GM18858 (cell line): ENCODE measurements around the gene TP53BP1.

ENCODE experiments used
- ATAC-seq: cut with Tn5 transposase; IDR thresholded peaks from one replicate; pipeline ENCODE4 v1.9.1; 2021; ENCODE audit not compliant: unreplicated experiment

TP53BP1 gene

DNA sequence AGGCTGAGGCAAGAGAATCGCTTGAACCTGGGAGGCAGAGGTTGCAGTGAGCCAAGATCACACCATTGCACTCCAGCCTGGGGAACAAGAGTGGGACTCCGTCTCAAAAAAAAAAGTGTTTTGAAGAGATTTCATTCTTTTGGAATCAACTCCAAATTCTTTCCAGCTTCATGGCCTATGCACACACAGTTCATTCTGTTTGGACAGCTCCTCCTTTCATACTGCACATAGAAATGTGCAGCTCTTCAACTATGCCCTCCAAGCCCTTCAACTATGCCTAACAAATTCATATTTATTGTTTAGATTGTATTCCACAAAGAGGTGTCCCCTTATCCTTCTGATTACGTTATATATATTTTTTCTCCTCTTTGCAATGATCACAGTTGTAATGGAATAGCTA lies 4.2 kb downstream of the TP53BP1 start:
- no peak for ATAC-seq

GRCh38 chr15:43487271-43487895 lies 5.6 kb downstream of the TP53BP1 start:
- ATAC-seq, result no peak

GRCh38 chr15:43484455-43484854 lies 8.5 kb downstream of the TP53BP1 start:
- ATAC-seq, result no peak

GRCh38 chr15:43483297-43484128 lies 9.4 kb downstream of the TP53BP1 start:
- ATAC-seq, result no peak

DNA sequence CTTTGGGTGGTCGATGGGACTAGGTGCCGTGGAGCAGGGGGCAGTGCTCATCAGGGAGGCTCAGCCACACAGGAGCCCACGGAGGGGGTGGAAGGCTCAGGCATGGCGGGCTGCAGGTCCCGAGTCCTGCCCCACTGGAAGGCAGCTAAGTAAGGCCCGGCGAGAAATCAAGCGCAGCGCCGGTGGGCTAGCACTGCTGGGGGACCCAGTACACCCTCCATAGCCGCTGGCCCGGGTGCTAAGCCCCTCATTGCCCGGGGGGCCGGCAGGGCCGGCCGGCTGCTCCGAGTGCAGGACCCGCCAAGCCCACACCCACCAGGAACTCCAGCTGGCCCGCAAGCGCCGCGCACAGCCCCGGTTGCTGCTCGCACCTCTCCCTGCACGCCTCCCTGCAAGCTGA lies 19.1 kb downstream of the TP53BP1 start:
- ATAC-seq, result no peak

- ATAC-seq, result no peak
Measured at GRCh38 chr15:43471975-43472374, 21.0 kb downstream of the TP53BP1 start.

GRCh38 chr15:43469867-43470266 lies 23.1 kb downstream of the TP53BP1 start:
- ATAC-seq, result no peak

GRCh38 chr15:43465100-43465499 lies 27.9 kb downstream of the TP53BP1 start:
- no peak for ATAC-seq

DNA sequence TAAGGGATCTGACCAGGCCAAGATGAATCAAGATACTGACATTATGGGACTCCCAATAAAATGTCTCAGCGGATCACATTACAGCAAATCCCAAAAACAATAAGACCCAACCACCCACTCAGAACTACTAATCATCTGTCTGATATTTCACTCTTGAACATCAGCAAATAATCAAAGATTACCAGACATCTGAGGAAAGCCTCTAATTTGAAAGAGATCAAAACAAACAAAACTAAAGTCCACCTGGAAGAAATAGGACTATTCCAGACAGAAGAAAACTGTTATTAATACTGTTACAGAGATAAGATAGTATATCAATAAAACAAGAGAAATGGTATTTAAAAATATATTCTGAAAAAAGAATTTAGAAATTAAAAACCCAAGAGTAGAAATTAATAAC lies 29.0 kb downstream of the TP53BP1 start:
- no peak for ATAC-seq

DNA sequence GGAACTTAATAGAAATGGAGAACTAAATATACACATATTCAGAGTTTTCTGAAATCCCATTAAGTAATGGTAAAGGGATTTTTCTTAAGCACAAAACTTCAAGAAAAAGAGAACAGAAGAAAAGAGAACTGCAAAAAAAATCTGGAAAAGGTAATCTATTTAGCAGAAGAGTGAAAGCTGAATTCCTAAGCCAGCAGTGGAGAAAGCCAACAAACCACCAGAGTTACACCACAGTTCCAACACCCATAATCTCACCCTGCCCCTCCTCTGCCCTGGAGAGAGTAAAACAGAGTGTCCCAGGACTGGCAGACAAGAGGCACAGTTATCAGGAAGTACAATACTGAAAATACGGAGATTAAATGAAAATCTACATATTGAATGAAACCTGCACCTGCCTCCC lies 29.4 kb downstream of the TP53BP1 start:
- no peak for ATAC-seq

DNA sequence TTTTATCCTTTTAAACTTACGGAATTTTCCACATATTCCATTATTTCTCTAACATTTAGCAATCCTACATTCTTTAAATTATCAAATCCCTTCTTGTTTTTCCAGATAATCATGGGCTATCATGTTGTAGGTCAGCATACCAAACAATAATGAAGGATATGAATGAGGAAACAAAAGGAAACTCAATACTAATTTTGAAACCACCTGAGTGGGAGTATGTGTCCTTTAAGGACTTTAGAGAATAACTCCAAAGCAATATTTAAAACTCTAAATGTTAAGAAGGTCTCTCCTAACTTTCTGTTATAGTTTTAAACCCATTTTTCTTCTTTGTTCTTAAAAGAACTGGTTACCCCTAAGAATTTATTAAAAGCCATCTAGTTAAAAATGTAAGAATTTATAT lies 43.0 kb downstream of the TP53BP1 start:
- no peak for ATAC-seq

DNA sequence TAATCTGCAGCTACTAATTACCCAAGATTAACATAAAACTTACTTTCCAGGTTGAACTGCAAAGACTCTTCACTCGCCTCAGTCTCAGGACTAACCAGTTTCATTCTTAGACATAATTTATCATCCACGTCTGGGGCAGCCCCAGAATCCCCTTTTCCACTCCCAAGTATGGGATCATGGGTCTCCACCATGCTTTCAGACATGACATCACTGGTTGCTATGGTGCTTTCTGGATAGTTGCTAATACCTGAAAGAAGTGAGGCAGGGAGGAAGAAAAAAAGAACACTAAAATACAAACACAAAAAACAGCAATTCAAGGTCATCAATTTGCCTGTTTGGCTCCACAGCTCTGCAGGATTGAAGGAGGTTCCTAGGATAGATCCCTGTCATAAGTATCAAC lies 46.6 kb downstream of the TP53BP1 start:
- ATAC-seq, result no peak

DNA sequence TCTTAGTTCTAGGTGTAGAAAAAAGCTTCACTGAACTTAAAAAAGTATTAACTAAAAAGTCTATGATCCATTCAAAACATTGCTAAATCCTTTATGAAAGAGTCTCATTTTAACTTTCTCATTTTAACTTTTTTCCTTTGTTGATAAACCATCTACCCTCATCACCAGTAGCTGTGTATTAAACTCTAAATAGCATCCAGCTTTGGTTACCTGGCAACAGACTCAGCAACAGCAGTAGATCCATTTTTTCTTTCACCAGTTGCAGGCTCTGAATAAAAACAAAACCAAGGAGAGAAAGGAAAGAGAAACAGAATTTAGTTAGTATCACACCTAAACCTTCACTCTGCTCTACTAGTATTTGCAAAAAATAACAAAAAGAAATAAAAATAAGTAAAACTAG lies 51.6 kb downstream of the TP53BP1 start:
- no peak for ATAC-seq

DNA sequence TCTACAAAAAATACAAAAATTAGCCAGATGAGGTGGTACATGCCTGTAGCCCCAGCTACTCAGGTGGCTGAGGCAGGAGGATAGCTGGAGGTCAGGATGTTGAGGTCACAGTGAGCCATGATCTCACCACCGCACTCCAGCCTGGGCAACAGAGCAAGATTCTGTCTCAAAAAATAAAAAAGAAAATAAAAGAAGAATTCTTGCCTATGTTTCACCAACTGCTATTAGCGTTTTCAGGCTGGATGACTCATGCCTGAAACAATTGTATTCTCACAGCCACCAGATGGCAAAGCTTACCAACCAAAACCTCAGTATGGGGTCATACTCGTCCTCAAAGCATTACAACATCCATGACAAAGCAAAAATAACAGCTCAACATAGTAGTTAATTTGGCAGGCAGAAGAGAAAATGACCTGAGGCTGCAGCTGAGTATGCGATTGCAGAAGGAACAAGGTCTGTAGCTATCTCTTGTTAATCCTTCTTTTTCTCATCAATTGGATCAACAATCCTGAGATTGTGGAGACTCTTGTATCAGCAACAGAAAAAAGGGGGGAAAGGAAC lies 52.2 kb downstream of the TP53BP1 start:
- ATAC-seq, result peak; percentile 47

GRCh38 chr15:43439268-43439667 lies 53.7 kb downstream of the TP53BP1 start:
- no peak for ATAC-seq

DNA sequence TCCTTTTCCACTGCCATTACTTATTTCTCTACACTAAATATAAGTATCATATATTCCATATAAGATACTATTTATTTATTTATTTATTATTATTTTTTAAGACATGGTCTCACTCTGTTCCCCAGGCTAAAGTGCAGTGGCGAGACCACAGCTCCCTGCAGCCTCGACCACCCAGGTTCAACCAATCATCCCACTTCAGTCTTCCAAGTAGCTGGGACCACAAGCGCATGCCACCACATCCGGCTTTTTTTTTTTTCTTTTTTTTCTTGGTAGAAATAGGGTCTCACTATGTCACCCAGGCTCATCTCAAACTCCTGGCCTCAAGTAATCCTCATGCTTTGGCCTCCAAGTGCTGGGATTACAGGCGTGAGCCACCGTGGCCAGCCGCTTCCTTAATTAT lies 56.6 kb downstream of the TP53BP1 start:
- ATAC-seq, result no peak

GRCh38 chr15:43434446-43434845 lies 58.5 kb downstream of the TP53BP1 start:
- ATAC-seq, result no peak

DNA sequence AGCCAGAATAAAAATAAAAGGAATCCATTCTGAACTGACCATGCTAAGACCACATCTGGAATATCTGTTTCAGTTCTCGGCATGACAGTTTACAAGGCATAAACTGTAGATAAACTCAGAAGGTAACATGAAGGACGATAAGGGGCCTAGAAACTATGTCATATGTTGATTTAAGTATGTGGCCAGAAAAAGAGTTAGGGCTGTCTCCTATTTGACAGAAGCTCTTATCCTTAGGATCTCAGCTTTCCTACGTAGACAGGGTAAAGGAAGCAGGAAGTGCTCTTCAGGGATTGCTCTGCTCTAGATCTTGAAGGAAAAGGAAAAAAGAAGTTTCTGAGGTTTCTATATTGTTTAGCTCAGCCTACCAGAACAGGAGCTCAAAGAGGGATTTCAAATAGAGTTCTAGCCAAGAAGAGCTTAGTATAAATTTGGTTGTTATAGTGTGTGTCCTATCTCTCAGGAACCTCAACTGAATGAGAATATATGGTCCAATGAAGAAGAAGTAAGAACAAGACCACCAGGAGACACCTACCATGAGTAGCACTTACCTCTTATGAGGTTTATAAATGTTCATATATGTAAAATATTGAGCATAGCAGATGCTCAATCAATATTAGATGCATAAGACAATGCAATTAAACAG lies 59.2 kb downstream of the TP53BP1 start:
- no peak for ATAC-seq

GRCh38 chr15:43433165-43433564 lies 59.8 kb downstream of the TP53BP1 start:
- ATAC-seq, result no peak

GRCh38 chr15:43429687-43430086 lies 63.3 kb downstream of the TP53BP1 start:
- no peak for ATAC-seq

DNA sequence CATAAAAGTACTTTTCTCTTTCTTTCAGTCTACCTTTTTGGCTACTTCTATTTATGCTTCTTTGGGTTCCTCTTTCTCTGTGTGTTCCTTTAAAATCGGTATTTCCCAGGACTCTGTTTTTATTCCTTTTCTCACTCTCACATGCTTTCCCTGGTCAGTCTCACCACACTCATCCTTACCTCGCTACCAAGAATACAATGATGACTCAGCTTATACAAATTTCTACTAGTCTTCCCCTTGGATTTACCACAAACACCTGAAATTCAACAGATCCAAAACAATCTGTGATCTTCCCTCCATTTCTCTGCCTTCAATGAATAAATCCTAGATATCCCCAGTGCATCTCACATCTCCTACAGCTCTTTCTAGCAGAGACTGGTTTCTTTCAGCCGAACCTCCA lies 69.2 kb downstream of the TP53BP1 start:
- ATAC-seq, result no peak

DNA sequence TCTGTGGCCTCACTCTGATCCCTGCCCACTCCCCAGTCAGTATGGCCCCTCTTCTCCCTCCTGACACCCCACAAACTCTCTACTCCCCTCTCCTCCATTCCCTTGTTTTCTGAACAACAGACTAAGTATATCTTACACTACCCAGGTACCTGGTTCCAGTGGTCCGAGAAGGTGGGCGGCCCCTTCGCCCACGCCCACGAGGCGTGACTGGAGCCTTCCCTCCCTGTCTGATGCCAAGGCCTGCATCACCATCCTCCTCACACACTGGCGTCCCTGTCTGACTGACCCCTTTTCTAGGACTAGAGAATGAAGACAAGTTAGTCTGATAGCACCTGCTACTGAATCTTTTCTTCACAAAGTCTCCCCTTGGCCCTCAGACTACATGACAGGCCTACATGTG lies 72.1 kb downstream of the TP53BP1 start:
- ATAC-seq, result no peak
